H9 (cell line): Measurements from ENCODE around the gene SYCP2L. TPM values are rescaled to one million over a fixed set of nuclear protein-coding genes. Genes with fewer than 3 reads are reported as not detected.

Experiments
- DNase-seq: peaks from one replicate; pipeline ENCODE4 v3.0.0-alpha.2; 2017
- H2AFZ ChIP-seq: one replicate; pipeline ENCODE4 v1.6.1; 2013; ENCODE audit warnings: mild to moderate bottlenecking, low read length, control low read depth, moderate library complexity
- H2AK5ac ChIP-seq: 2 replicates; pipeline ENCODE4 v1.6.1; 2013; ENCODE audit warnings: low read length, control low read depth, mixed read lengths; ENCODE audit not compliant: insufficient read length
- H2BK120ac ChIP-seq: one replicate; pipeline ENCODE4 v1.6.1; 2013; ENCODE audit warnings: low read depth, mild to moderate bottlenecking, low read length, control low read depth, inconsistent platforms; ENCODE audit not compliant: poor library complexity, severe bottlenecking
- H2BK12ac ChIP-seq: 2 replicates; pipeline ENCODE4 v1.6.1; 2013; ENCODE audit warnings: low read length, control low read depth, mixed read lengths, low read depth; ENCODE audit not compliant: insufficient read length
- H2BK15ac ChIP-seq: 2 replicates; pipeline ENCODE4 v1.6.1; 2013; ENCODE audit warnings: low read depth, low read length, control low read depth
- H2BK20ac ChIP-seq: one replicate; pipeline ENCODE4 v1.6.1; 2013; ENCODE audit warnings: low read depth, mild to moderate bottlenecking, low read length, control low read depth, inconsistent platforms; ENCODE audit not compliant: poor library complexity, severe bottlenecking
- H2BK5ac ChIP-seq: 2 replicates; pipeline ENCODE4 v1.6.1; 2013; ENCODE audit warnings: low read length, control low read depth, mixed read lengths; ENCODE audit not compliant: insufficient read length
- H3K14ac ChIP-seq: 2 replicates; pipeline ENCODE4 v1.6.1; 2013; ENCODE audit warnings: low read length, control low read depth; ENCODE audit not compliant: insufficient read depth
- H3K18ac ChIP-seq: 2 replicates; pipeline ENCODE4 v1.6.1; 2013; ENCODE audit warnings: low read depth, mild to moderate bottlenecking, mixed read lengths, low read length, control low read depth; ENCODE audit not compliant: insufficient read length
- H3K23ac ChIP-seq: 2 replicates; pipeline ENCODE4 v1.6.1; 2013; ENCODE audit warnings: low read length, control low read depth, mixed read lengths, low read depth; ENCODE audit not compliant: insufficient read length
- H3K23me2 ChIP-seq: 2 replicates; pipeline ENCODE4 v1.6.1; 2013; ENCODE audit warnings: low read depth, mild to moderate bottlenecking, mixed read lengths, low read length, control low read depth; ENCODE audit not compliant: insufficient read length, poor library complexity, severe bottlenecking
- H3K27ac ChIP-seq: 2 replicates; pipeline ENCODE4 v1.5.1; 2013; ENCODE audit warnings: low read length, control low read depth, mixed read lengths, low read depth; ENCODE audit not compliant: insufficient read length
- H3K27me3 ChIP-seq: 2 replicates; pipeline ENCODE4 v1.6.1; 2013; ENCODE audit warnings: low read length, control low read depth, inconsistent platforms; ENCODE audit not compliant: insufficient read depth
- H3K4ac ChIP-seq: 2 replicates; pipeline ENCODE4 v1.6.1; 2013; ENCODE audit warnings: low read depth, mild to moderate bottlenecking, control low read depth, inconsistent platforms, low read length, moderate library complexity
- H3K4me1 ChIP-seq: 2 replicates; pipeline ENCODE4 v1.6.1; 2013; ENCODE audit warnings: low read length, control low read depth, inconsistent platforms; ENCODE audit not compliant: insufficient read depth
- H3K4me2 ChIP-seq: 2 replicates; pipeline ENCODE4 v1.6.1; 2013; ENCODE audit warnings: low read length, control low read depth, mixed read lengths; ENCODE audit not compliant: insufficient read length, insufficient read depth
- H3K56ac ChIP-seq: 2 replicates; pipeline ENCODE4 v1.6.1; 2013; ENCODE audit warnings: low read depth, mild to moderate bottlenecking, mixed read lengths, low read length, control low read depth; ENCODE audit not compliant: insufficient read length
- H3K79me1 ChIP-seq: 2 replicates; pipeline ENCODE4 v1.6.1; 2013; ENCODE audit warnings: low read depth, mild to moderate bottlenecking, moderate library complexity, low read length, control low read depth, inconsistent platforms; ENCODE audit not compliant: insufficient read depth, poor library complexity, severe bottlenecking
- H3K79me2 ChIP-seq: 2 replicates; pipeline ENCODE4 v1.6.1; 2013; ENCODE audit warnings: low read length, control low read depth, inconsistent platforms; ENCODE audit not compliant: insufficient read depth
- H3K9ac ChIP-seq: 2 replicates; pipeline ENCODE4 v1.6.1; 2013; ENCODE audit warnings: low read length, control low read depth, mixed read lengths; ENCODE audit not compliant: insufficient read length; ENCODE audit errors: extremely low read depth
- H3K9me3 ChIP-seq: one replicate; pipeline ENCODE4 v1.6.1; 2013; ENCODE audit warnings: low read depth, low read length, inconsistent platforms; ENCODE audit not compliant: control insufficient read depth
- H3T11ph ChIP-seq: one replicate; pipeline ENCODE4 v1.6.1; 2013; ENCODE audit warnings: mild to moderate bottlenecking, low read length, control low read depth, inconsistent platforms
- H4K20me1 ChIP-seq: one replicate; pipeline ENCODE4 v1.6.1; 2013; ENCODE audit not compliant: control insufficient read depth, insufficient read length, insufficient read depth
- H4K5ac ChIP-seq: 2 replicates; pipeline ENCODE4 v1.6.1; 2013; ENCODE audit warnings: low read depth, mild to moderate bottlenecking, mixed read lengths, low read length, control low read depth; ENCODE audit not compliant: insufficient read length
- H4K8ac ChIP-seq: replicated peaks from 2 replicates; pipeline ENCODE4 v1.6.1; 2013; ENCODE audit warnings: low read length, control low read depth, mixed read lengths, low read depth; ENCODE audit not compliant: insufficient read length
- H4K91ac ChIP-seq: 2 replicates; pipeline ENCODE4 v1.6.1; 2013; ENCODE audit warnings: low read depth, mild to moderate bottlenecking, moderate library complexity, mixed read lengths, low read length, control low read depth; ENCODE audit not compliant: insufficient read length
- H3K27ac Mint-ChIP-seq, 3 experiments: 2 replicates in 2 of 3; 3 replicates in 1 of 3; pipeline ENCODE4 v1.8.0; 2020 to 2021; ENCODE audit warnings: mixed read lengths in 3 of 3, mild to moderate bottlenecking in 1 of 3, moderate library complexity in 1 of 3
- H3K27me3 Mint-ChIP-seq: 2 replicates; pipeline ENCODE4 v1.8.0; 2021; ENCODE audit warnings: low read depth, mild to moderate bottlenecking, moderate library complexity, mixed read lengths
- H3K36me3 Mint-ChIP-seq, 3 experiments: 2 replicates in 2 of 3; 3 replicates in 1 of 3; pipeline ENCODE4 v1.8.0; 2020 to 2021; ENCODE audit warnings: low read depth in 3 of 3, mixed read lengths in 3 of 3; ENCODE audit not compliant: insufficient read depth in 1 of 3
- H3K4me1 Mint-ChIP-seq, 2 experiments: 2 replicates each; pipeline ENCODE4 v1.8.0; 2020; ENCODE audit warnings: mixed read lengths in 2 of 2
- H3K4me3 Mint-ChIP-seq, 2 experiments: 2 replicates in 1 of 2; 3 replicates in 1 of 2; pipeline ENCODE4 v1.8.0; 2020 to 2021; ENCODE audit warnings: mild to moderate bottlenecking in 2 of 2, mixed read lengths in 2 of 2, moderate library complexity in 1 of 2
- H3K9me3 Mint-ChIP-seq, 2 experiments: 2 replicates in 1 of 2; 3 replicates in 1 of 2; pipeline ENCODE4 v1.8.0; 2020; ENCODE audit warnings: mild to moderate bottlenecking in 2 of 2, mixed read lengths in 2 of 2, moderate library complexity in 1 of 2
- WGBS: extraction: QIAGEN DNeasy Blood & Tissue Kit; methylation state at CpG from one replicate; pipeline ENCODE4 v1.1.7; 2013; ENCODE audit warnings: missing lambda C conversion rate, low lambda C conversion rate, mixed read lengths; ENCODE audit not compliant: insufficient read length; ENCODE audit errors: extremely low coverage; 5-methylcytosine and 5-hydroxymethylcytosine counted together
- total RNA-seq: library from RNA; stranded (reverse); gene quantifications from 2 replicates; pipeline ENCODE4 v1.2.1, GENCODE V29; 2021
- TF ChIP-seq, protein P1 (sequence below): fragments of 200-600 bp; sonication (generic); conservative IDR thresholded peaks from 3 replicates; pipeline ENCODE4 v1.8.0; 2021; ENCODE audit warnings: antibody characterized with exemption, mild to moderate bottlenecking

SYCP2L gene
- total RNA-seq, 1 experiment from 2014 or later = 3.5 TPM

DNA sequence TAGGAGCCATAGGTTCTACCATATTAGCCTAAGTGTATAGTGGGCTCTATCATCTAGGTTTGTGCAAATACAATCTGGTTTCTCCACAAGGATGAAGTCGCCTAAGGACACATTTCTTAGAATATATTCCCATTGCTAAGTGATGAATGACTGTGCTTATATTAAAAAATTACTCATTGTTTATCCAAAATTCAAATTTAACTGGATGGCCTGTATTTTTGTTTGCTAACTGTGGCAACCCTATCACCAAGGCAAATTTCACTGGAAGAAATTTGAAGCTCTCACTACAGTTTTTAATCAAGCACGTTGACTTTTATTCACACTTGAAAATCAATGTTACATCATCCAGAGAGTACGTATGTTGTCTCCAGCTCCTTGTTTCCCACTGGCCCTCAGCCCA, 18.9 kb upstream of the SYCP2L start:
- Histone ChIP-seq H3T11ph (no peak overlapping the region), H2BK20ac (no peak overlapping the region), H2AFZ (no peak overlapping the region), H3K14ac (no peak overlapping the region), H2BK12ac (no peak overlapping the region), H3K79me2 (no peaks in the 10 kb centered on the region), H3K9ac (no peak overlapping the region), H4K5ac (no peak overlapping the region), H2AK5ac (no peak overlapping the region), H2BK120ac (no peak overlapping the region), H3K4me2 (no peak overlapping the region), H2BK5ac (no peak overlapping the region), H4K20me1 (no peaks in the 10 kb centered on the region), H3K27ac (no peak overlapping the region), H3K4ac (no peak overlapping the region), H4K91ac (no peak overlapping the region), H3K27me3 (no peaks in the 10 kb centered on the region), H3K4me1 (no peaks in the 10 kb centered on the region), H4K8ac (no peak overlapping the region), H3K9me3 (no peaks in the 10 kb centered on the region), H3K23ac (no peak overlapping the region), H3K18ac (no peak overlapping the region), H2BK15ac (no peak overlapping the region), H3K23me2 (no peaks in the 10 kb centered on the region), H3K79me1 (no peaks in the 10 kb centered on the region), H3K56ac (no peak overlapping the region)
- no CpG with 5 or more reads among the region's 3 CpGs for WGBS
- H3K36me3 Mint-ChIP-seq = no peaks in the 10 kb centered on the region
- DNase-seq = no peak
- TF ChIP-seq, protein P1, sequence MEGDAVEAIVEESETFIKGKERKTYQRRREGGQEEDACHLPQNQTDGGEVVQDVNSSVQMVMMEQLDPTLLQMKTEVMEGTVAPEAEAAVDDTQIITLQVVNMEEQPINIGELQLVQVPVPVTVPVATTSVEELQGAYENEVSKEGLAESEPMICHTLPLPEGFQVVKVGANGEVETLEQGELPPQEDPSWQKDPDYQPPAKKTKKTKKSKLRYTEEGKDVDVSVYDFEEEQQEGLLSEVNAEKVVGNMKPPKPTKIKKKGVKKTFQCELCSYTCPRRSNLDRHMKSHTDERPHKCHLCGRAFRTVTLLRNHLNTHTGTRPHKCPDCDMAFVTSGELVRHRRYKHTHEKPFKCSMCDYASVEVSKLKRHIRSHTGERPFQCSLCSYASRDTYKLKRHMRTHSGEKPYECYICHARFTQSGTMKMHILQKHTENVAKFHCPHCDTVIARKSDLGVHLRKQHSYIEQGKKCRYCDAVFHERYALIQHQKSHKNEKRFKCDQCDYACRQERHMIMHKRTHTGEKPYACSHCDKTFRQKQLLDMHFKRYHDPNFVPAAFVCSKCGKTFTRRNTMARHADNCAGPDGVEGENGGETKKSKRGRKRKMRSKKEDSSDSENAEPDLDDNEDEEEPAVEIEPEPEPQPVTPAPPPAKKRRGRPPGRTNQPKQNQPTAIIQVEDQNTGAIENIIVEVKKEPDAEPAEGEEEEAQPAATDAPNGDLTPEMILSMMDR = no peak
- no peaks in the 10 kb centered on the region; the same call in 1 of the 2 replicates for H3K27me3 Mint-ChIP-seq
- no peaks in the 10 kb centered on the region for H3K4me1 Mint-ChIP-seq
- H3K9me3 Mint-ChIP-seq = no peaks in the 10 kb centered on the region
- no peak overlapping the region for H3K27ac Mint-ChIP-seq
- H3K4me3 Mint-ChIP-seq = no peak overlapping the region
